SU-DHL-6 (cell line): ENCODE measurements around the gene CCN6.

ENCODE experiments used
- CTCF ChIP-seq: fragments of 200-600 bp; sonication (generic); IDR thresholded peaks from one replicate; pipeline ENCODE4 v1.5.1; 2017; ENCODE audit warnings: antibody characterized with exemption, mild to moderate bottlenecking, low read length, moderate library complexity; ENCODE audit not compliant: insufficient read depth, poor library complexity, severe bottlenecking
- EZH2phosphoT487 ChIP-seq: fragments of 200-600 bp; sonication (generic), shearing (Covaris generic); conservative IDR thresholded peaks from 2 replicates; pipeline ENCODE4 v1.6.1; 2018; ENCODE audit warnings: mild to moderate bottlenecking, antibody characterized with exemption, low read length, moderate library complexity, mixed read lengths

GRCh38 chr6:112085286-112086065 lies 31.6 kb downstream of the CCN6 start:
- TF ChIP-seq CTCF (no peak), EZH2phosphoT487 (no peak)
